Measurements from ENCODE around the gene BICDL1.

The BICDL1 gene

DNA sequence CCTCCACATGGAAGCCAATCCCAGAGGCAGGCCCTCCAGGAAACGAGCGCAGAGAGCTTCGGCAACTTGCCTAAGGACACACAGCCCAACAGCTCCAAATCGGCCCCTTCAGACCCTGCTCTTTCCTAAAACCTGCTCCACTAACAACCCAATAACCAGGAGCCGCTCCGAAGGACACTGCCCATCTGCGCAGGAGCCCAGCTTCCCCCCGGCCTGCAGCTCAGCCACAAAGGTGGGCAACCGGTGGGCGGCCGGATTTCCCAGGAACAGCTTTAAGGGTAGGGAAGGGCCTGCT, 114.0 kb downstream of the BICDL1 start:
- DNase-seq = no peak

DNA sequence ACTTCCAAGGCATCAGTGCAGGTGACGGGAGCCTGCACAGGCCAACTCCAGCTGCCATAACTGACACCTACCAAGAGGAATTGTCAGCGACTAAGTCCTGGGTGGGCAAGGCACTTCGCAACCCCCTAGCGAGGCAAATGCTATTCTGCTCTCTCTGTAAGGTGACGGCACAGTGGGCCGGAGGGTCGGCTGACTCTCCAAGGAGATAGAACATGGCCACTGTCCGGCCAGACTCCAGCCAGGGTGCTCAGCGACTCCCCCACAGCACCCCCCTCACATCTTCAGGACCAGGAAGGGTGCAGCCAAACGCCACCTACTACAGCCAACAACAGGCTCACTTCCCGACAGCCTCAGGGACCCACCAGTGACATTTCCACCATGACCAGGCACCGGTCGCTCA, 114.3 kb downstream of the BICDL1 start:
- DNase-seq = no peak

DNA sequence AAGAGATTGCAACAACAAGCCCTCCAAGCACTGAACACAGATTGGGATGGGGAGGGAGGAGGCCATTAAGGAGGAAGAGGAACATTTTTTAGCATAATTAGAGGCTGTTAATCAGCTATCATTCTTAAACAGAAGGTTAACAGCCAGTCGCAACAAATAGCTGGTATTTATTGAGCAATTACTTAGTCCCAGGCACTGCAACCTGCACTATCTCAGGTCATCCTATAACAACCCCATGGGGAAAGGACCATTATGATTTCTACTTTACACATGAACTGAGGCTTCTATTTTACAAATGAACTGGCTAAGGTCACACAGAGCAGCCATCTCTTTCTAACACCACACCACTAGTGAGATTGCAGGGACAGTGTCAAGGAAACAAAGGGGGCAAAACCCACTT, 117.1 kb downstream of the BICDL1 start:
- no peak for DNase-seq

DNA sequence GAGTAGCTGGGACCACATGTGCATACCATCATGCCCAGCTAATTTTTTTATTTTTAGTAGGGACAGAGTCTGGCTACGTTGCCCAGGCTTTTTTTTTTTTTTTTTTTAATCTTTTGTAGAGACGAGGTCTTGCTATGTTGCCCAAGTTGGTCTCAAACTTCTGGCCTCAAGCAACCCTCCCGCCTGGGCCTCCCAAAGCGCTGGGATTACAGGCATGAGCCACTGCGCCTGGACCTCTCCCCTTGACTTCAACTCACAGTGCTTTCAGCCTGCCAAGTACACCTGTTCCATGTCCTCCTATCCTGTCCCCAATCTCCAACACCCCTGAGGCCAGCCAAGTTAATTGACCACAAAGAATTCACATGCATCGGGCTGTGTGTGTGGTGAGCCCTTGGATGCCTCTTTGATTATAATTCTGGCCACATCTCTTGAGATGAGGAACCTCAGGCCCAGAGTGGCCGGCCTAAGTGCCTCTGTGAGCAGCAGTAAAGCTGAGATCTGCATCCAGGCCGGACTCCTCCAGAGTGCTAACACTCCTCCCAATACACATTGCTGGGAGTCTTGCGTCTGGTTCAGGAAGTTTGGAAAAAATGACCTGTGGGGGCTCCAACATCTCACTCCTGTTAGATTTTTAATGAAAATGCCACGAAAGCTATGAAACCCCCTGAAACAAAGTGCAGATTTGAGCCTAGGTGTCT, 120.7 kb downstream of the BICDL1 start:
- DNase-seq = no peak

DNA sequence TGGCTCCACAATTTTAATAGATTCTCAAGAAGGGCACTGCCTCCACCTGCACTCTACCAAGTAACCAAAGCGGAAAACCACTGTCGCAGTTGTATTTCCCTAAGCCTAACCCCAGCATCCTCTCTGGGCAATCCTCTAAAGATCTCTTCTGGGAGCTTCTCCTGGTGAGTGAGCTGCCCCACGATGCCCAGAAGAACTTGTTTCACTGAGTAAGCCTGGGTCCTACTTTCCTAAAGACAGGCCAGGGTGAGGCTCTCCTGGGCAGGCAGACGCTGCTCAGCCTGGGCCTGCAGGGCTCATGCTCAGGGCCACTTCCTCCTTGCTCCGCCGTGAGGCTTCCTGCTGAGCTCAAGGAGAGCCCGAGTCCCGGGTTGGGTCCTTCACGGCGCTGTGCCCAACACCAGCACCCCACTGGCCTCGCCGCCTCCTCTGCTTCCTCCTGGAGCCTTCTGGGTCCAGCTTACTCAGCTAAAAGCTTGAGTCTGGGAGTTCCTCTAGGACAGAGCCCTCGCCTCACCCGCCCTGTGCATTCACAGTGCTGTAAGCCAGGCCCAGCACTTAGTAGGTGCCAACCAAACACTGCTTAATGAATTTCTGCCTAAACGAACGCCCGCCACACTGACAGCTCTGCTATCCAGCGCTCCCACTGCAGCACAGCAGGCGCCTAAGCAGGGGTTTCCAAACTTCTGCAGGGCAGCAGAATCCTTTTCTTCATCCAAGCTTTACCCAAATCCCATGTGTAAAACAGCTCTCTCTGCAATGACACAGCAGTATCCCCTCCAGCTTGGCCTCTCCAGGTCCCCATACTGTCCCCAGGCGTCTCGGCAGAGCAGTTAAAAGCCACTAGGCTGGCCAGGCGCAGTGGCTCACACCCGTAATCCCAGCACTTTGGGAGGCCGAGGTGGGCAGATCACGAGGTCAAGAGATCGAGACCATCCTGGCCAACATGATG, 121.8 kb downstream of the BICDL1 start:
- peak; percentile 57 for DNase-seq

DNA sequence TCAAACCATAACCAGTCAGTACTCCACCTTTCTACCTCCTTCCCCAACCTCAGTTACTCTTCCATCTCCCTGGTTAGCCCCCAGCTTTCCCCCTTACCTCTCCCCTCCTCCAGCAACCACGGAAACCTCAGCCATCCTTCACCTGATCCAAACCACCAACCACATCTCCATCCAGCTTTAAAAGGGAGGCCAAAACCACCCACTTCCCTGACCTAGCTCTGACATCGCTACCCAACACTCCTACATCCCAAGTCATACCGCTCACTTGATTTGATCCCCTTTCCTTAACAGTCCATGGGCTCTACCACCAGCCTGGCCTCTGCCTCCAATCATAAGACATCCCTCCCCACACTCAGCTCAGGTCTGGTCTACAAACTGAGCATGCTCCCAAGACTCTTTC, 126.0 kb downstream of the BICDL1 start:
- peak; percentile 10 for DNase-seq

DNA sequence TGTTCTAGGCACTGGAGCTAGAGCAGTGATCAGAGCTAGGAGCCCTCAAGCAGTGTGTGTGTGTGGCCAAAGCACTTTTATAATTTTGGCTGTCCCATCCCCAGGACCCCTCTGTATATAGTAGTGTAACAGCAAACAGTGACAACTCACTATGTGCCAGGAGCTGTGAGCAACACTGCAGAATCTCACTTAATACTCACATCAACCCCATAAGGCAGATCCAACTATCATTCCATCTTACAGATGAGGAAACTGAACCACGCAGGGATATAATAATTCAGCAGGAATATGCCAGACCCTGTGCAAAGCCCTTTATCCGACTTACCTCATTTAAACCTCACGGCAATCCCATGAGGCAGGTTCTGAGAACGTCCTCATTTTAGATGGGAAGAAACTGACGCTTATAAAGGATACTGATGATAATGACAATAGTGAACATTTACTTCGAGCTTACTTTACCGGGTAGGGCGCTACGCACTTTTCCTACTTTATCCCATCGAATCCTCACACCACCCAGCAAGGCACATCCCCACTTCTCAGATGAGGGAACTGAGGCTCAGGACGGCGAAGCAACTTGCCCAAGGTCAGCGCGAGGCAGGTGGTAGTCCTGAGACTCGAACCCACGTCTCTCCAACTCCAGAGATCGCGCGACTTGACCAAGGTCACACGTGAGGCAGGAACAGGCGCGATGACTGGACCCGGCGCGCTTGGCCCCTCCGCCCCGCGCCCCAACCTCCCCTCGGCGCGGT, 126.8 kb downstream of the BICDL1 start:
- peak; percentile 26 for DNase-seq

DNA sequence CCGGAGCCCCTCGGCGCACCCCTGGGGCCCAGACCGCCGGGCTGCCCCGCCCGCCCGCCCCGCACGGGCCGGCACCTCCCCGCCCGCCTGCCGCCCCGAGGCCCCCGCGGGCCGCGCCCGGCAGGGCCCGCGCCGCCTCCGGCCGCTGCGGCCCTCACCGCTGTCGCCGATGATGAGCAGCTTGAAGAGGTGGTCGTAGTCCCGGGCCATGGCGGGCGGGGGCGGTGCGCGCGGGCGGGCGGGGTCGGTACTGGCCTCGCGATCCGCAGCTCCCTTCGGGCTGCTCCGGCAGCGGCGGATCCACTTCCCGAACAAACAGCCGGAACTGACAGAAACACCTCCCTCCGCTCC, 127.4 kb downstream of the BICDL1 start, which contains the start of gene RAB35:
RAB35 (minus strand) TSS at position 313 of the 351 bp plus-strand sequence; CDS start at position 210, 103 bp downstream.
- no peak for DNase-seq

DNA sequence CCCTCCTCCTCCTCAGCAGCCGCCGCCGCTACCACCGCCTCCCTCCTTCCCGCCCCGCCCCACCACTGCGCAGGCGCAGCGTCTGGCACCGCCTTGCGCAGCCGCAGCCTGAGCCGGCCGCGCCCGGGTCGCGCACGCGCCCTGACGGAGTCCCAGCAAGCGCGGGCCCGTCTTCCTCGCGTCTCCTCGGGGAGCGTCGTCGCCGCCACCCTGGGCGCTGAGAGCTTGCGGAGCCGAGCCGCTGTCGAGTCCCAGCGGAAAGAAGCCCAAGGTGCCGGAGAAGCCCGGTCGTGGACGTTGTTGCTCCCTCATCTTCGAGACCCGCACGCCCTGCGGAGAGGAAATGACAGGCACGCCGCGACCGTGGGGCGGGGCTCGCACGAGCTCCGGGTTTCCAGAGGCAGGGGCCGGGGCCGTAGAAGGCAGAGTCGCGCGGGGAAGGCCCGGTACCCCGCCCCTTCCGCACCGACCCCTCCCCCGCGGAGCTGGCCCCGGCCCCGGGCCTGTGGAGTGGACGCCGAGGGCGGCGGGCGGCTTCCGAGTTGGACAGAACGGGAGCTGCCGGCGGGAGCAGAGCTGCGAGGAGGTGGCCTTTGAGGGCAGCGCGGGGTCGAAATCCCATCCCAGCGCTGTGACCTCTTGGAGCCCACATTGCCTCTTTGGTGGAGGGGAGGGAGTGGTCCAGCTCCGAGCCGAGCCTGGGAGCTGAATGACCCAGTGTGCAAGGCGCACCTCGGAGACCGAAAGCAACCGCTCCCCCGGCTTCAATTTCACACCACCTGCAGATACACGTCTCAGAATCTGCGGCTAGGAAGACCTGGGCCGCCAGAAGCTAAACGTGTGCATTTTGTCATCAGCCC, 128.0 kb downstream of the BICDL1 start:
- peak; percentile 97 for DNase-seq

DNA sequence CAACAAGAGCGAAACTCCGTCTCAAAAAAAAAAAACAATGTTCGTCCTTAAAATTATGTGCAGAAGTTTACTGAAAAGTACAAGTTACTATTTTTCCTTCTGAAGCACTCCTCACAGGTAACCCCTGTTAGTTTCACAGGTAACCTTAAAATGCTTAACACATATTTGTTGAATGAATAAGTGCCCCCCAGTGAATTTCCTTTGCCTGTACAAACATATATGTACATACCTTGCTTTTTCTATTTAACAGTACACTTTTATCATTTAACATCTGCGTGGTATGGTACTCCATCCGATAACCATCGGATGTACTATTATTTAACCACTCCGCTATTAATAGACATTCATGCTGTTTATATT, 128.9 kb downstream of the BICDL1 start:
- DNase-seq = no peak

DNA sequence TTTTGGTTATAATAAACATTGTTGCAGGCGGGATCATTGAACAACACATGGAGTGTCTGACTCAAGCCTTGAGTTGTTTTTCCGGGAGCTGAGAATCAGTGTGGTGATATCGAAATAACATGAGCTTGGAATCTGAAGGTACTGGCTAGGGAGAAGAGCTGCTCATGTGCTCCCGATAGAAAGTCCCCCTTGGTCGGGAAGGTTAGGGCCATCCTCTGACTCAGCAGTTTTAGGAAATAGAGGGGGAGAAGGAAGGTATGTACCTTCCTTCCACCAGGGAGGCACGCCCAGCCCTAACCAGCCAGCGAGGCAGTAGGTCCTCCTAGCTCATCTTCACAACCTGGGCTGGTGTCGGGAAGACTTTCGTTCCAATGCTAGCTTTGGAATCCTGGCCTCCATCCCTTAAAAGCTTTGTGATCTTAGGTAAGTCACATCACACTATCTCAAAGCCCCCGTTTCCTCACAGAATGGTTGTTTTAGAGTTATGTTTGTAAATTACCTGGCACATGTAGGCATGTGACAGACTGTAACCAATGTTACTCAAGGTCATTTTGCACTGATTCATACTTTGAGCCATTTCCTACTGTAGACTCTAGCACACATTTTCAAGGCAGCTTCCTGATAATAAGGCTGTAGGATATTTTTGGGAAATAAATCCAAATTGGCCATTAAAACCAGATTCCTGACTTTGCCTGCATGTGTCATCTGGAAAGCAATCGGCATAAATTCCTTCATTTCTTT, 129.5 kb downstream of the BICDL1 start:
- DNase-seq = no peak

DNA sequence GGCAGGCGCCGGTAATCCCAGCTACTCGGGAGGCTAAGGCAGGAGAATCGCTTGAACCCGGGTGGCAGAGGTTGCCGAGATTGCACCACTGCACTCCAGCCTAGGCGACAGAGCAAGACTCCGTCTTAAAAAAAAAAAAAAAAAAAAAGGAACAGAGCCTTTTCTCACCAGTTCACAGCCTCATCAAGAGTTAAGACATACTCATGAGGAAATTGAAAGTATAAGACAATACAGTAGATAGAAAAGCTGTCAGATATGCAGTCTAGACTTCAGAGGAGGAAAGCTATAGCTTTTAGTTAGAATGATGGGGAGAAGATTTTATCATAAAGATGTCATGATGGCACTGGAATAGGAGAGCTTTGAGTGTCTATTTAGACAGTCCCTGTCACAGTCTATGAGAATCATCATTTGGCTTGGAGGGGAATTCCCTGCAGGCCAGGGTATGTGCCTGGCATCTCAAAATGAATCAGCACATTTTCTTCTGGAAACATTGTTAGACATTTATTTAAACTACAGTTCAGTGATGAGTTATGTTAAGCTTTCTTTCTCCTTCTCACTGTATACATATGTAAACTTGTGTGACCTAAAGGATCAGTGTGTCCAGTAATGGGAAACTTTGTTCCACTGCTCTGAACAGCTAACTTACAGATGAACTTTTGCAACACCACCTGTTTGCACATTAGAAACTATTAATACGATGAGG, 130.4 kb downstream of the BICDL1 start:
- DNase-seq = peak; percentile 41

DNA sequence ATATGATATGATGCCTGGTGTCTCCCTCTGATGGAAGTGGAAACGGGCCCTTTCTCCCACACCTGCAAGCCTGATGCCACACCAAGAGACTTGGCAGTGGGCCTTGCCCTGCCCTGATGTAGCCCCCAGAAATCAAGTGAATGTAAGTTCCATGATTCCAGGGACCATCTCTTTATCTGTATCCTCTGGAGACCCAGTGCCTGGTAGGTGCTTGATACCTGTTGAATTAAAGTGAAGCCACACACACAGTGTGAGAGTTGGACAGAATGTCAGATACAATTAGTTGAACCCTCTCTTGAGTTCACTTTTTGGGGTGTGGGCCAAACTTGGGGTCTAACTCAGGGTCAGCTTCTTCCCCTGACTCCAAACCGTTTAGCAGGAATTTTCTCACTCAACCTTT, 132.3 kb downstream of the BICDL1 start:
- no peak for DNase-seq

DNA sequence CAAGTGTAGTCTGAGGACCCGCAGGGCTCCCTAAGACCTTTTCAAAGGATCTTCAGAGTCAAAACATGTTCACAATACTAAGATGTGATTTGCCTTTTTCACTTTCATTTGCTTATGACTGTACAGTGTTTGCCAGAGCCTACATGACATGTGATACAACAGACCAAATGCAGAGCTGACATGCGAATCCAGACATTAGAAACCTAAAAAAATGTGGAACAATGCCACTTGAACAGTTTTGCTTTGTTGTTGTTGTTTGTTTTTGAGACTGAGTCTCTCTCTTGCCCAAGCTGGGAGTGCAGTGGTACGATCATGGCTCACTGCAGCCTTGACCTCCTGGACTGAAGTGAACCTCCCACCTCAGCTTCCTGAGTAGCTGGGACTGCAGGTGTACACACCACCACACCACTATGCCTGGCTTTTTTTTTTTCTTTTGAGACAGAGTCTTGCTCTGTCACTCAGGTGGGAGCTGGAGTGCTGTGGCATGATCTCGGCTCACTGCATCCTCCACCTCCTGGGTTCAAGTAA, 132.8 kb downstream of the BICDL1 start:
- peak; percentile 18 for DNase-seq

DNA sequence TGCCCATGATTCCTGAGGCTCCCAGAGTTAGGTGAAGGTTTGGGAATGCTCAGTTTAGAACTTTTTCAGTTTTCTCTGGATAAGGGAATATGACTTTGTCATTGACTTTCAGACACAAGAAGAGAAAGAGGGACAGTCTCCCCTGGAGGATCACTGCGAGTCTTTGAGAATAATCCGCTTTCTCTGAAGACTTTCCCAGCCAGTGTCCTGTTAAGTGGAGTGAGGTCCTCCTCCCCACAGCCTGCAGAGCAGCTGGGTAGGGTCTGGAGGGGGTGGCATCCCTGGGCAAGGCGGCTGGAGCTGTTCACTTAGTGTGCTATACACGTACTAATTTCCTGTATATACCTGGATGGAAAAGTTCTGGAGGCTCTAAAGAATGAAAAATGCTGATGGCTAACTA, 136.0 kb downstream of the BICDL1 start:
- no peak for DNase-seq

DNA sequence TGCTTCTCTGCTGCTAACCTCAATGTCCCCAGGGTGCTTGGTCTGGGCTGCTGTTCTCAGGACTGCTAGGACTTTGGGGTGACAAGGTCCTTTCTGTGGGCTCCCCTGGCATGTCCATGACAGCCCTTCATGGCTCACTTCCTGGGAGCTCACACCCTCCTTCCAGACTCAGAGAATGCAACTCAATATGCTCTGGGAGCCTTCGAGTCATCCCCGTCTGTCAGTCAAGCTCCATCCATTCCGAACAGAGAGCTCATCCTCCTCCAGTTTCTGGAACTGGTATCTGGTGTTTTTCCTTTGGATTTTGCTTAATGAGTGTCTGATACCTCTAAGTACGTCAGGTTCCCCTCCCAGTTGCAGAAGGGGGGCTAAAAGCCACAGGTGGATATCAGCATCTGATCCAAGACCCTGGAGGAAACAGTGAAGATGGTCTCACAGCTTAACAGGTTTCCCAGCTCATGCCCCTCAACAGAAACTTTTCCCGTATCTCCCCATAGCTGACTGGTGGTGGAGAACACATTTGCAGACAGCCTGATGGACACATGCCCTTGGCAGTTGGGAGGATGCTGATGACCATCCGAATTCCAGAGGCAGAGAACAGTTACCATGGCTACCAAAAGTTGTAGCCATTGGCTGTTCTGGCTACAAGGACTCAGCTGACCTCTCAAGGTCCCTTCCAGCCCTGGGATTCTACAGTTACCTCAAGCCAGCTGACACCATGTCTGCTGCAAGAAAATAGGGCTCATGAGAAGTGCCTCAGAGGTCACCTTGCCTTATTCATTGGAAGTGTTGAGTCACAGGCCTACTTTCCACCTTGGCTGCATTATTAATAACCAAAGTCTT, 137.0 kb downstream of the BICDL1 start:
- DNase-seq = no peak

DNA sequence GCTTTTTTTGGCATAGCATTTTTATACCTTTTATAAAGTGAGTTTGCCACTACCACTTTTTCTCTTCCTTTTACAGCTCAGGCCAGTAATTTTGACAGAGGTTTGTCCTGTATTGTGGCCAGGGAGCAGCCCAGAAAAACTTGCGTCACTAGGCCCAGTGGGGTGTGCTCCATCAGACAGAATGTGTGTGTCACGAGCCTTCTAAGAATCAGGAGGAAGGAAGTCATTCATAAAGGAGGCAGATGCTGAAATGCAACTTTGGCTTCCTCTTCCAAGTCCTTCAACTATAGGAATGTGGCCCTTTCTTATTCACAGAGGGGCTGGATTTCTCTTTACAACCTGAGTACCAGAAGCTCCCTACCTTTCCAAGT, 137.6 kb downstream of the BICDL1 start:
- DNase-seq = no peak

DNA sequence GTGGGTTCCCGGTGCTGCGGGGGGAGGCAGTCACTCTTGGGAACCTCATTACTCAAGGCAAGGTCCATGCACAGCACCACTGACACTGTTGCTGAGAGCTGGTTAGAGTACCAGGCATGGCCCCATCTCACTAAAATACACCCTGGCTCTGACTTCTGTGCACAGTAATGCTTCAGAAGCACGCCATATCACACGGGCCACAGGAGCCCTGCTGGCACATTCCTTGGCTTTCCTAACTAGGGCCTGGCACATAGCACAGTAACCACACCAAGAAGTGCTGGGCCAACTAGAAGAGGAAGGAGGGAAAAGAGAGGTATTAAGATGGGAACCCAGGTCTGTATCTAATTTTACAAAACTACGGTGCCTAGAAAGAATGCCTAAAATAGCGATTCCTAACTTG, 141.0 kb downstream of the BICDL1 start:
- DNase-seq = no peak

DNA sequence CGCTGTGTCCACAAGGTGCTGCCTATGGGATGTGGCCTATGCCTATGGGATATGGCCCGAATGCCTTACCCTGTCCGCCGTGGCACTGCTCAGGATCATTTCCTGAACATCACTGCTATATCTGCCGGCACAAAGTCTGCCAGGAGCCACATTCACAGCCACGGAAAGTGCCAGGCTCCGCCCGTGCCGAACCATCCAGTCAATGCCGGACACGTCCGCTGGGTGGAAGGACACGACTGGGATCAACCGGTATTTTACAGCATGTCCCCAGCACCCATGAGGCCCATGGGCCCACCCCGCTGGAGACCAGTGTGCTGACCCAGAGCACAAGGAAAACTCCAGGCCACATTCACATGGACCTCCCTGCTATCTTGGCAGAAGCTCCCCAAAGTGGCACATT, 142.1 kb downstream of the BICDL1 start:
- DNase-seq = no peak
